Left colon (tissue), 2 donors: ENCODE measurements around the gene CYGB. TPM values are rescaled to one million over a fixed set of nuclear protein-coding genes. Genes with fewer than 3 reads are reported as not detected.
"Not testable (repeated sequence)": the region's sequence is repeated elsewhere in the genome, so short reads cannot be mapped to it uniquely, and the experiment has no call there.

Experiments used
- ATAC-seq: fragments of 200-7000 bp; cut with Tn5 transposase; one replicate; pipeline ENCODE4 v1.9.1; 2020; ENCODE audit warnings: mild to moderate bottlenecking, moderate library complexity
- DNase-seq, 2 donors: peaks; one replicate each; pipeline ENCODE4 v3.0.0-alpha.2; 2020
- intact Hi-C, 2 donors: fragments of 100-400 bp; cut with DNase I in 1 of 2; cut with micrococcal nuclease in 1 of 2; formaldehyde crosslinking; loops; one replicate each; pipeline versions ENCODE4 v1.11.2 to v1.14.0; 2022; cut with DNase I, micrococcal nuclease
- total RNA-seq, 2 donors: library from RNA; stranded (reverse); fragmentation: NEBNext Ultra II Directional; extraction: Animal tissue kit (Norgen Biotek cat#: 25700); gene quantifications; one replicate each; pipeline ENCODE4 v1.2.1, GENCODE V29; 2021
- donor health status: DM: no; HTN: no; CAD: no.
- donor health status: DM: yes; HTN: yes; CAD: no.

CYGB gene
- total RNA-seq, 2 donors from 2014 or later, result 9.0 to 12.2 TPM

- intact Hi-C loops, result no loop called here
- no peak for ATAC-seq
- DNase-seq, result no peak
Observed at GRCh38 chr17:76513306-76513692, 24.2 kb downstream of the CYGB start.

- ATAC-seq (no peak), DNase-seq (no peak)
- intact Hi-C loops, result no loop called here
Observed at GRCh38 chr17:76512366-76513305, 24.9 kb downstream of the CYGB start.

GRCh38 chr17:76511668-76512365, 25.7 kb downstream of the CYGB start:
- ATAC-seq, result no peak
- intact Hi-C loops, result no loop called here

GRCh38 chr17:76510831-76511244, 26.7 kb downstream of the CYGB start:
- DNase-seq (no peak), ATAC-seq (no peak)
- intact Hi-C loops, result no loop called here

More at GRCh38 chr17:76511668-76512365, 25.7 kb downstream of the CYGB start:
- no peak for DNase-seq

- not testable (repeated sequence) for ATAC-seq, DNase-seq
- intact Hi-C loops, result loop anchor here (5.0 kb wide), 1 partner anchor 41 kb away; the partner anchor contains the start of gene AANAT (in 2 of the 2)
Observed at GRCh38 chr17:76508472-76509063, 28.9 kb downstream of the CYGB start.

- ATAC-seq (peak; percentile 75), DNase-seq (peak; percentile 64 to 84)
- intact Hi-C loops, result loop anchor here (5.0 kb wide), 1 partner anchor 39 kb away; the partner anchor contains the start of gene AANAT (in 2 of the 2)
Observed at GRCh38 chr17:76506408-76507345, 30.8 kb downstream of the CYGB start.

GRCh38 chr17:76504117-76504516, 33.4 kb downstream of the CYGB start:
- DNase-seq (no peak), ATAC-seq (no peak)
- intact Hi-C loops, result no loop called here

GRCh38 chr17:76502341-76503211, 34.9 kb downstream of the CYGB start:
- ATAC-seq (no peak), DNase-seq (no peak)
- intact Hi-C loops, result no loop called here

GRCh38 chr17:76501827-76502307, 35.6 kb downstream of the CYGB start:
- intact Hi-C loops, result no loop called here
- ATAC-seq, result no peak
- no peak for DNase-seq

- DNase-seq (peak; percentile 89 to 94), ATAC-seq (peak; percentile 94)
- intact Hi-C loops, result no loop called here
Observed at GRCh38 chr17:76501018-76501826, 36.3 kb downstream of the CYGB start, which contains the start of gene RHBDF2. TSS of gene RHBDF2 (minus strand) at chr17:76501423. CDS start at chr17:76481524, 19,899 bp downstream.

- intact Hi-C loops, result no loop called here
- DNase-seq, result no peak
- peak; percentile 20 for ATAC-seq
Observed at GRCh38 chr17:76500747-76501017, 36.8 kb downstream of the CYGB start.

GRCh38 chr17:76500074-76500746, 37.3 kb downstream of the CYGB start:
- ATAC-seq, result no peak
- intact Hi-C loops, result no loop called here
- no peak for DNase-seq

GRCh38 chr17:76499267-76499667, 38.2 kb downstream of the CYGB start:
- intact Hi-C loops, result no loop called here
- ATAC-seq, result no peak
- no peak for DNase-seq

GRCh38 chr17:76498876-76499251, 38.6 kb downstream of the CYGB start:
- no peak for ATAC-seq
- intact Hi-C loops, result no loop called here
- DNase-seq, result no peak

GRCh38 chr17:76497979-76498875, 39.3 kb downstream of the CYGB start:
- DNase-seq (peak; percentile 72), ATAC-seq (peak; percentile 33)
- intact Hi-C loops, result no loop called here
